Measurements from ENCODE around the gene TNNT2. TPM values are rescaled to one million over a fixed set of nuclear protein-coding genes. Genes with fewer than 3 reads are reported as not detected.

TNNT2 gene
- total and polyA plus RNA-seq, 8 donors = 1.5 to 12.0 (median 6.7) TPM; not detected in 4

- Histone ChIP-seq H3K9me3 (no peaks in the 10 kb centered on the region), H3K4me3 (no peak overlapping the region), H3K36me3 (no peaks in the 10 kb centered on the region), H3K27me3 (peaks cover 0 to 6% (median 0%) of the 10 kb centered on the region in 3 donors), H3K27ac (no peak overlapping the region), H3K4me1 (no peaks in the 10 kb centered on the region)
- TF ChIP-seq EP300 (IDR thresholded peaks at IDR 0.05) (no peak), CTCF (IDR thresholded peaks at IDR 0.05) (no peak), POLR2AphosphoS5 (IDR thresholded peaks at IDR 0.05) (no peak), POLR2A (IDR thresholded peaks at IDR 0.05) (no peak)
- 75 to 88% (median 78%) methylated on average over 12 of the region's 12 CpGs for WGBS, 5 donors
- peak in 1 of 2 donors; percentile 17 for DNase-seq
- intact Hi-C loops (cut with DNase I; ENCODE audit: low total_unique reads) = no loop called here
Measured at GRCh38 chr1:201320168-201320788, 57.2 kb downstream of the TNNT2 start.

DNA sequence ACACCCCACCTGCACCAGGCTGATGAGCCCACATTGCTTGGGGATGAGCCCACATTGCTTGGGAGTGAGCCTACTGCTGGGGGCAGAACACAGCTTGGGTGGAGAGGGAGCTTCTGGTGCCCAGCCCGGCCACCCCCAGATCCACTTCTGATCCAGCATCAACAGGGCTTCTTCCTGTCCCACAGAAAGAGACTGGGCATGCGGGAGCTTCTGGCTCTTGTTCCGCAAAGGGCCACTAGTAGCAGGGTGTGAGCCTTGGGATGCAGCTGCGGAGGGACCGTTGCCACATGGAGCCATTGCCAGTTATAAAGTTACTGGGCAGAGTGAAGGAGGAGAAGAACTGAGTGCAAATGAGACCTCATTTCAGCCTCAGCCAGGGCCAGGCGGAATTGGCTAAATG is 57.8 kb downstream of the TNNT2 start:
- Histone ChIP-seq H3K4me3 (no peak overlapping the region), H3K9me3 (no peaks in the 10 kb centered on the region), H3K4me1 (no peaks in the 10 kb centered on the region), H3K27me3 (peaks cover 0 to 6% (median 0%) of the 10 kb centered on the region in 3 donors), H3K36me3 (no peaks in the 10 kb centered on the region), H3K27ac (no peak overlapping the region)
- DNase-seq = no peak
- WGBS, 5 donors = 90 to 96% (median 95%) methylated on average over 5 to 6 of the region's 6 CpGs
- TF ChIP-seq POLR2AphosphoS5 (IDR thresholded peaks at IDR 0.05) = no peak
- no peak for TF ChIP-seq CTCF (IDR thresholded peaks at IDR 0.05)
- TF ChIP-seq EP300 (IDR thresholded peaks at IDR 0.05) = no peak
- TF ChIP-seq POLR2A (IDR thresholded peaks at IDR 0.05) = no peak
- intact Hi-C loops (cut with DNase I; ENCODE audit: low total_unique reads) = no loop called here

DNA sequence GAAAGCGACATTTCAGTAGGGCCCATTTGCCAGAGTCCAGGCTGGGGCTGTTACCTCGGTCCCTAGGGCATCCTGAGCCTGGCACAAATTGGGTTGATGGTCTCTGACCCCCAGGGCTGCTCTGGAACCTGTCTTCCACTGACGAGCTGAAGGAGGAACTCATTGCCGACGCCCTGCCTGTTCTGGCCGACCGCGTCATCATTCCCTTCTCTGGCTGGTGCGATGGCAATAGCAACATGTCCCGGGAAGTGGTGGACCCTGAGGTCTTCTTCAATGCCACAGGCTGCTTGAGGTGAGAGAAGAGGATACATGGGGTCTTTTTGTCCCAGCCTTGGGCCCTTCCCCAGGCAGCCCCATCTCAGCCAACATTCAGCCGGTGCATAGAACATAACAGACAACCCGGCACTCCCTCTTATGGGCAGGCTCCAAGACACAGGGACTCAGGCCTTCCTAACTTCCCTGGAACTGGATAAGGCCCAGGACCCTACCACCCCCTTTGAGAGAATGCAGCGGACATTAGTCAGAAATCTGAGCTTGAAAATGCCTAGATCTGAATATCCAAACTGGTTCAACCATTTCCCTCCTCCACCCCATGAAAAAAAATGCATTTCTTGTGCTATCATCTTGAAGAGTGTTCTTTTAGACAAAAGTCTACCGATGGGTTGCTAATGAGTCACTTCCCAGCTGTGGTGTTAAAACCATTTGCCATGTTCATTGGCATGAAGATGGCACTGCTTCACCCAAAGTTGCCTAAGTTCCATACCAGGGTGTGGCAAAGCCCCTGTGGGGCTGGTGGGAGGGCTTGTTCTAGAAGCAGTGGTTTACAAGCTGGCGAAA is 58.8 kb downstream of the TNNT2 start:
- H3K4me3 ChIP-seq = no peak overlapping the region
- no peaks in the 10 kb centered on the region for H3K9me3 ChIP-seq
- DNase-seq = no peak
- TF ChIP-seq POLR2A (IDR thresholded peaks at IDR 0.05) = no peak
- TF ChIP-seq POLR2AphosphoS5 (IDR thresholded peaks at IDR 0.05) = no peak
- TF ChIP-seq CTCF (IDR thresholded peaks at IDR 0.05) = no peak
- no peak for TF ChIP-seq EP300 (IDR thresholded peaks at IDR 0.05)
- H3K4me1 ChIP-seq = no peaks in the 10 kb centered on the region
- peaks cover 0 to 6% (median 0%) of the 10 kb centered on the region in 3 donors for H3K27me3 ChIP-seq
- no peaks in the 10 kb centered on the region for H3K36me3 ChIP-seq
- intact Hi-C loops (cut with DNase I; ENCODE audit: low total_unique reads) = no loop called here
- 80 to 86% (median 82%) methylated on average over 15 of the region's 15 CpGs for WGBS, 5 donors
- no peak overlapping the region for H3K27ac ChIP-seq

GRCh38 chr1:201317551-201317950 is 59.9 kb downstream of the TNNT2 start:
- WGBS, 5 donors = 84 to 96% (median 90%) methylated on average over 9 to 13 of the region's 13 CpGs

More at GRCh38 chr1:201317551-201317950, 59.9 kb downstream of the TNNT2 start:
- Histone ChIP-seq H3K4me3 (no peak overlapping the region), H3K27me3 (peaks cover 0 to 9% (median 0%) of the 10 kb centered on the region in 3 donors), H3K9me3 (no peaks in the 10 kb centered on the region), H3K27ac (no peak overlapping the region), H3K36me3 (no peaks in the 10 kb centered on the region), H3K4me1 (no peaks in the 10 kb centered on the region)
- TF ChIP-seq POLR2AphosphoS5 (IDR thresholded peaks at IDR 0.05) (no peak), CTCF (IDR thresholded peaks at IDR 0.05) (no peak), POLR2A (IDR thresholded peaks at IDR 0.05) (no peak), EP300 (IDR thresholded peaks at IDR 0.05) (no peak)
- no peak for DNase-seq
- intact Hi-C loops (cut with DNase I; ENCODE audit: low total_unique reads) = no loop called here

All from stomach (tissue), 9 donors.